Kidney glomerular epithelial cell (primary cell): ENCODE measurements around the gene PCDH9.

Source experiments
- DNase-seq: peaks from one replicate; lab custom pipeline; 2025; lab: John Stamatoyannopoulos, UW

Gene PCDH9

DNA sequence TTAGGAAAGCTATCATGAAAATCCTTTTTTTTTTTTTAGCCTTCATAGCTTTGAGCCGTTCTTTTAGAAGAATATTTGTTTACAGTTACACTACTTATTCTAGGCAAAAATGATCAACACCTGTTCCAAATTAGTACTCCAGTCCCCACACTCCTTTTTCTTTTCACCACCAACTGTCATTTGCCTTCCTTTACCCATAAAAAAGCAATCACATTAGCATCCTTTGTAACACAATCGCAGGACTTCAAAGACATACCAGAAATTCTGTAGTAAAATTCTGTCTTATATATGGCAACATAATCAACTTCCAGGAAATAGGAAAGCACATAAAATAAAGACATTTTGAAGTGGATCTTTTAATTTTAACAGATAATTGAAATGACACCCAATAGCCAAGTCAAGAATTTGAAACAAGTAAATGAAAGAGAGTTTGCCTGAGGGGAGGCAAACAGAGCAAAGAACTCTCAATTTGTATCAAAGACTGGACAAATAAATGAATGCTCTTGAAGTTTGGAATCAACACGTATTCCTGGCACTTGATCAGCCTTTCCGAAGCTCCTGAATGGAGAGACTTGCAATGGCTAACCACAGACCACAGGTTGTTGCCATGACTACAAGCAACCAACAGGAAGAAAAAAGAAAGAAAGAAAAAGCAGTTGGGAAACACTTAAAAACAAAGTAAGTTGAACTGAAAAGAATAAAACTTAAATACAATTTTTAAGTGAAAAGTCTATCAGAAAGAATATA, 206.8 kb downstream of the PCDH9 start:
- DNase-seq, result peak; percentile 76

DNA sequence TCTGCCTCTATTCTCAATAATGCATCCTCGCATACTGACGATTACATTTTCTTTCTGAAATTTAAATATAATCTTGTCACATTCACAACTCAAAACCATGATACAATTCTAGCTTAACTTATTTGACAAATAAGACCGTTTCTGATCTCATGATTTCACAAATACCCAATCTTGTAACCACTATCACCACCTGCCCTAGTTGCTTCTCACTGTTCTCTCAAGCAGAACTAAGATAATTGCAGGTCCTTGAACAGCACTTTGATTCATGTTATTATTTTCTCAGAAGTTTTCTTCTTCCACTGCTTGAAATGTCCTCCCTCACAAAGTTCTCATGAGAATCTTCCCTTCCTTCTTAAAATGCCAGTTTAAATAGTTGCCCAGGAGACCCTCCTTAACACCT, 211.4 kb downstream of the PCDH9 start:
- no peak for DNase-seq

- no peak for DNase-seq
Observed at GRCh38 chr13:67017276-67017675, 212.9 kb downstream of the PCDH9 start.

DNA sequence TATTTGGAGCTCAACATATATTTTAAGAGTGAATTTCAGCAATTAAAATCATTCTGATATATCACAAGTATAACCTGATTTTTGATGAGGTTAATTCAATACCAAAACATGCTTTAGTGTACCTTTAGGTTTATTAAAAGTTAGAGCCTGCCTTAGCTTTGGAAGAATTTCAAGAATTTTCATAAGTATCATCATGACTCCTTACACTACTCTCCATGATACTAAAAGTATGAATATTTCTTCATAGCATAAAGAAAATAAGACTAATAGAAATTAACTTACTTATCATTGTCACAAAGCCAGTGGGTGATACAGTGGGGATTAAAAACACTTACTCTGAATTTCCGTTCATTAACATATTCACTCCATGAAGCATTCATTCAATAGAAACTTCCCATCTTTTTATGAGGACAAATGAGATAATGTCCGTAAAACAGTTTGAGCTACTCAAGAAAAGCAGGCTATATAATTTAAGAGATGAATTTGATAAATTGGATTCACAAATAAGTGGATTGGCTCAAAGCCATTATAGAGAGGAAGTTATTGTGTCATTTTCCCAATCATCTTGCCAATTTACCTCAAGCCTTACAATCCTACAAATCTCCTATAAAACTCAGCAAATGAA, 214.0 kb downstream of the PCDH9 start:
- DNase-seq, result no peak

DNA sequence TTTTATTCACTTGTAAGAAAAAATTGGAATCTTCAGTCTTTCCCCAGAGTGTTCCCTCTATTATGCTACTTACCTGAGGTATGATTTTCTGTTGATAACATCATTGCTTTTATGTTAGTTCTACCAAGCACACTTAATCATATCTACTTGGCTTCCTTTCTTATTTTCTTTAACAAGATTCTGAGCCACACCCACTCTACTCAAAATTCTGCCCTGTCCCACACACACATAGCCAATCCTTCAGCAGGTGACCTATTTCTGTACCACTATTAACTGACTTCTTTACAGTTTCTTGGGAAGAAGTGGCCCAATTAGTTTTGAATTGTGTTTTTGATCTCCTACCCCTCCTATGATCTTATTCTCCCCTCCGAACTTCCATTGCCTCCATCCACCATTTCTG, 215.7 kb downstream of the PCDH9 start:
- DNase-seq, result no peak

DNA sequence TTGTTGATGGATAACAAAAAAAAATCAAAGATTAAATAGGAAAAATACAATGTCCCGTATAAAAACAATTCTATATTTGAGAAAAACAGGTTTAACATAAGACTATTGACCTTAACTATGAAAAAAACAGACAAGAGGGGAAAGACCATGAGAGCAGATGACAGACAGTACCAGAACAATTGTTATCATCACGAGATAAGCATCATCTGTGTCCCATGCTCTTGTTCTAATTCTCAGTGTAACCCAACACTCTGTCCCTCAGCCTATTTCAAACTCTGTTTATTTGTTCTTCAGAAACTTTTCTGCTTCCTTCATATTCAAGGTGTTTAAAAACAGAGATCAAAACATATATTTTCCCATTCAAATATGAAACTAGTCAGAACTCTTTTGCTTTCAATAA, 216.4 kb downstream of the PCDH9 start:
- no peak for DNase-seq

DNA sequence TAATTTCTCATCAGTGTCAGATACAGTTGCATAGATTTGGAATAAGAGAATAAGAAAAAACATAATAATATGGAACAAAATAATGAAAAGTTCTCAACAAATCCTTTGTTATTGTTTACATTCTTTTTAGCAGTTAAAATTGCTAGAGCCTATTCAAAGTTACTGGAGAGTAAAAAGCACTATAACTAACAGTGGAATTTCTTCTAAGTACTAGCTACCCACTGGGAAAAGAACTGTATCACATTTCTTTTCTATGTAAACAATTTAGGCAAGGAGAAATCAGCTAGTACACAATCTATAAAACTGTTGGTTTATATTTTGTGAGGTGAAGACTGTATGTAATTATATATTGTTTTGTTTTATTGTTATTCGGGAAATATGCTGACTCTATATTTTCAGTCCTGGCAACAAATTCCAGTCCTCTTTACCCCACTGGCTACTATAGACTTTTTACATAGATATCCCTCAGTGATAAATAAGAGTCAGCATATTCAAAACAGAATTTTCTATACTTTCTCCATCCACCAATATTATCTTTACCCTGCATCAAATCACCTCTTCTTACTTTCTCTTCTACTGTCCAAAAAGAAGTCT, 222.0 kb downstream of the PCDH9 start:
- DNase-seq, result no peak

GRCh38 chr13:67004511-67004910, 225.6 kb downstream of the PCDH9 start:
- no peak for DNase-seq

- DNase-seq, result no peak
Observed at GRCh38 chr13:67003743-67004142, 226.4 kb downstream of the PCDH9 start.

- DNase-seq, result no peak
Observed at GRCh38 chr13:67001363-67001762, 228.8 kb downstream of the PCDH9 start.

GRCh38 chr13:66996503-66996902, 233.6 kb downstream of the PCDH9 start:
- no peak for DNase-seq

GRCh38 chr13:66995203-66995611, 234.9 kb downstream of the PCDH9 start:
- DNase-seq, result no peak

DNA sequence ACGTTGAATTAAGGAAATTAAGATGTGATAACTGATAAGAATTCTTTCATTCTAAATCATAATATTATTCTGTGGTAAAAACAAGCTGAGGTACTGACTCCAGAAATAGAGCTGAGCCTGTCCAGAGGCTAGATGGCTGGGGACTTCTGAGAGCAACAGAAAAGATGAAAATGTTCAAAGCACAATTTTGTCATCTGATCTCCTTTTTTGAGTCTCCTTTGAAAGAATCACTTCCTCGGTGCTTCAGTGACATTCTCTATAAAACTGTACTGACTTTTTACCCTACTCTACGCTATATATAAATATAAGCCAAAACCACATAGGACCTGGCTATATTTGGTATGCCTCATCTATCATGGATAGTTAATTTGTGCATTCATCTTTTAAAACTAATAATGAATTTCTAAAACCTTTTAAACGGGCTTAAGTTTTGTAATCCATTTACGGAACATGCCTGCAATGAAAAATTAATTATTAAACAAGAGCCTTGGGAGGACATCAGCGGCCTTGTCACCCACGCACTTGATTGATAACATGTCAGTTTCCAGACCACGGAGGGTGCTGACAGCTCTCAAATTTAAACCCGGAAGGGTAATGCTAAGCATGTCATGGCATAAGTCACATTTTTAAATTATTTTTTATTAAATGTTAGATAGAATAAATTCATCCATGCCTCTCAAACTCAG, 235.5 kb downstream of the PCDH9 start:
- DNase-seq, result no peak

DNA sequence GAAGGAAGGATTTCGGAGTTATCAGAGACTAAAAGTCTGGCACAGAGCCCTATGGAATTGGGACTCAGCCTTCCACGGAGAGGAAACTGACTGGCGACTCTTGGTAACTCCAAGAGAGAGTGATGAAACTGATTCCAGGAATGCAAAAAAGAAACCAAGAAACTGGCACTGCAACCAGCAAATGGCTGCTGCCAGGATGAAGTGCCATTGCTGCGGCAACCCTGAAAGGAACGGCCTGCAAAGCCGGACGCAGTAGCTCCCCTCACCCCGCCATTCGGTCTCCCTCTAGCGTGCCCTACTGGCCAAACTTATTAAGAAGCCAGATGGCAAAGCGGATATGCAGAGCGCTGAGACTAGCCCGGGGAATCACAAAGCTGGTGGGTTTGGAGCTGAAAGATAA, 236.0 kb downstream of the PCDH9 start:
- peak; percentile 56 for DNase-seq

GRCh38 chr13:66992719-66993118, 237.4 kb downstream of the PCDH9 start:
- no peak for DNase-seq

DNA sequence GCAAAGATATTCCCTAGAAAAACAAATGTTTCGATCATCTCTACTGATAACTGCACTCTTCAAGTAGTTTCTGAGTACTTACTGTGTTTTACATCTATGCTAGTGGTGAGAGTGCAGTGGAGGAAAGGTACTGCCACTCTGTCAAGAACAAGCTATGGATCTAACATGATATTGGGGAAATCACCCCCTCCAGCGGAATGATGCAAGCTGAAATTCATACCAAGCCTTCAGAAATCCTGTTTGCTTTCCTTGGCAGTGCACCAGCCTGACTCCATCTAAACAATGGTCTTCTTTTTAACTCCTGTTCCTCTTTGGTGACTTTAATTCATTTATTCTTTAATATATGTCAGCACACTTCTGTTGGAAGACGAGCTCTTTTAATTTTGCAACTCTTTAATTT, 238.0 kb downstream of the PCDH9 start:
- no peak for DNase-seq

GRCh38 chr13:66984241-66984640, 245.9 kb downstream of the PCDH9 start:
- DNase-seq, result no peak

DNA sequence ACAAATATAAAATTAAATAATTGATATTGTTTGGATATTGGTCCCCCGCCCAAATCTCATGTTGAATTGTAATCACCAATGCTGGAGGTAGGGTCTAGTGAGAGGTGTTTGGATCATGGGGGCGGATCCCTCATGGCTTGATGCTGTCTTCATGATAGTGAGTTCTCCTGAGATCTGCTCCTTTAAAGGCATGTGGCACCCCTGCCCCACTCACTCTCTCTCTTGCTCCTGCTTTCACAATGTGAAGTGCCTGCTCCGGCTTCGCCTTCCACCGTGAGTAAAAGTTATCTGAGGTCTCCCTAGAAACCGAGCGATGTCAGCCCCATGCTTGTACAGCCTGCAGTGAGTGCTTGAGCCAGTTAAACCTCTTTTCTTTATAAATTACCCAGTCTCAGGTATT, 248.2 kb downstream of the PCDH9 start:
- no peak for DNase-seq

DNA sequence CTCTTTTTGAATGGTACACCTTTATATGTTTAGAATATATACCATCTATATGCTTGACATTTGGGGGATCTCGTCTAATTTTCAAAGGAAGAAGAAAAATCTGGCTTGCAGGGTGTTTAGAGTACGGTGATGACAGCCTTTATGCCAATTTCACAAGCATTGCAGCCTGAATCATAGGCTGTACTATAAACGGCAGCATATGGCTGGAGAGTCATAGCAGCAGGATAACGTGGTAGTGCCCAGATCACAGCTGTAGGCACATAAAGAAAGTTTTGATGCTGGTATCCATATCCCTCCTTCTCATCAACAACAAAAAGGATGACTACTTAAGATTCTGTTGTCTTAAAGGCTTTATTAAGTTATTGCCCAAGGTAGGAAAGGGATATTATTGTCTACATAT, 253.0 kb downstream of the PCDH9 start:
- DNase-seq, result no peak

DNA sequence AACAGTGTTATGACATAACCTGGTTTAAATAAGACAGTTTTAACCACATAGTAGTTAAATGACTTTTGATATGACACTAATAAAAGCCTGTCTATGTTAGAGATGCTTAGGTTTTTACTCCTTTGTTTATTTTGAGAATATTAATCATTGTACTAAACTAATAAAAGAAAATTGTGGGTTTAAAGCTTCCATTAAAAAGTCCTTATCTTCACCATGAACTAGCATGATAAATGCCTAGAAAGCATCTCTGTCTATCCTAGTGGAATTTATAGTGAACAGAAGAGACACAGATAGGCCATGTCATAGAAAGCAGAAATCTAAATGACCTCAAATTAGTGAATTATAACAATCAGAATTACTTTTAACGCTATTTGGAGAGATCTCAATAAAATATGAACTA, 255.2 kb downstream of the PCDH9 start:
- no peak for DNase-seq

- no peak for DNase-seq
Observed at GRCh38 chr13:66974174-66974573, 256.0 kb downstream of the PCDH9 start.

DNA sequence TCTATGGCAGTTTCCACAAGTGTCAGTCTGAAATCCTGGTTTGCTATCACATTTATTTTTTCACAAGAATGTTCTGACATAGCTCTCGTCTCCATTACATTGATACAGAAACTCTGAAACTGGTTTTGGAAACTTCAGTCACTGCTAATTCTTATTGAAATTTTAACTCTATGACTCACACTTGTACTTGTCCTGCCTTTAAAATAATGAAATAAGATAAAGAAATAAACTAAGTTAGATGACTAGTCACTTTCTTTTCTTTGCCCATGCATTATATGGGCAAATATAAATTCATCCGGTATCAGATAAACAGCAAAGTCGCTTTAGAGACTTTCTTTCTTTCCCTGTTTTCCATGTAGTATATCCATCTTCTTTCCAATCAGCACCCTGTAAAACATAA, 257.5 kb downstream of the PCDH9 start:
- DNase-seq, result no peak

- DNase-seq, result no peak
Observed at GRCh38 chr13:66971004-66971403, 259.1 kb downstream of the PCDH9 start.
